ENCODE measurements around the gene ALG14. TPM values are rescaled to one million over a fixed set of nuclear protein-coding genes. Genes with fewer than 3 reads are reported as not detected.

Gene ALG14
- total RNA-seq, 2 experiments from 2014 or later, result 2.5 to 2.9 TPM

DNA sequence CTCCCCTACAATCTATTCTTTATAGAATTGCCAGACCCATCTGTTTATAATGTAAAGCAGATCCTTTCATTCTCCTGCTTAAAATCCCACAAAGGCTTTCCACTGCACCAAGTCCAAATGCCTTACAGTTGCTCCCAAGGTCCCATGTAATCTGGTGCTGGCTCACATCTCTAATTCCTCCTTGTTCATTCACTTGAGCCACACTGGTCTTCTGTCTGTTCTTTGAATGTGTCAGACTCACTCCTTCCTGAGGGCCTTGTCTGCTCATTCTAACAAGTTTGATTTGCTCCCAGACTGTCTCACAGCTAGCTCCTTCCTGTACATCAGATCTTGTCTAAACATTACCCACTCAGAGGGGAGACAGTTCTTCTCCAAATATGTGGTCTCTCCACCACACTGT lies 38.9 kb downstream of the ALG14 start:
- CTCF ChIA-PET, result interaction anchor here (1.2 to 1.6 kb wide), 2 partner anchors 10 to 19 kb away, joined by 3 to 5 read pairs; no protein-coding TSS in a partner anchor
- ATAC-seq (no peak), DNase-seq (no peak)
- TF ChIP-seq, protein P1, sequence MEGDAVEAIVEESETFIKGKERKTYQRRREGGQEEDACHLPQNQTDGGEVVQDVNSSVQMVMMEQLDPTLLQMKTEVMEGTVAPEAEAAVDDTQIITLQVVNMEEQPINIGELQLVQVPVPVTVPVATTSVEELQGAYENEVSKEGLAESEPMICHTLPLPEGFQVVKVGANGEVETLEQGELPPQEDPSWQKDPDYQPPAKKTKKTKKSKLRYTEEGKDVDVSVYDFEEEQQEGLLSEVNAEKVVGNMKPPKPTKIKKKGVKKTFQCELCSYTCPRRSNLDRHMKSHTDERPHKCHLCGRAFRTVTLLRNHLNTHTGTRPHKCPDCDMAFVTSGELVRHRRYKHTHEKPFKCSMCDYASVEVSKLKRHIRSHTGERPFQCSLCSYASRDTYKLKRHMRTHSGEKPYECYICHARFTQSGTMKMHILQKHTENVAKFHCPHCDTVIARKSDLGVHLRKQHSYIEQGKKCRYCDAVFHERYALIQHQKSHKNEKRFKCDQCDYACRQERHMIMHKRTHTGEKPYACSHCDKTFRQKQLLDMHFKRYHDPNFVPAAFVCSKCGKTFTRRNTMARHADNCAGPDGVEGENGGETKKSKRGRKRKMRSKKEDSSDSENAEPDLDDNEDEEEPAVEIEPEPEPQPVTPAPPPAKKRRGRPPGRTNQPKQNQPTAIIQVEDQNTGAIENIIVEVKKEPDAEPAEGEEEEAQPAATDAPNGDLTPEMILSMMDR (IDR thresholded peaks at IDR 0.05), result no peak
- Mint-ChIP-seq H3K4me1 (ENCODE audit: low read depth) (peaks cover 2% of the 10 kb centered on the region), H3K4me3 (no peak overlapping the region), H3K36me3 (ENCODE audit: low read depth) (peaks cover 3% of the 10 kb centered on the region), H3K9me3 (peaks cover 8% of the 10 kb centered on the region), H3K27ac (no peak overlapping the region), H3K27me3 (no peaks in the 10 kb centered on the region)
- POLR2A ChIA-PET, result no interaction called here
- intact Hi-C loops (cut with micrococcal nuclease), result no loop called here

- intact Hi-C loops (cut with micrococcal nuclease), result no loop called here
- Mint-ChIP-seq H3K27ac (no peak overlapping the region), H3K4me1 (ENCODE audit: low read depth) (peaks cover 2% of the 10 kb centered on the region), H3K4me3 (no peak overlapping the region), H3K9me3 (peaks cover 10% of the 10 kb centered on the region), H3K36me3 (ENCODE audit: low read depth) (peaks cover 14% of the 10 kb centered on the region), H3K27me3 (no peaks in the 10 kb centered on the region)
- TF ChIP-seq, protein P1 (IDR thresholded peaks at IDR 0.05), result no peak
- POLR2A ChIA-PET, result no interaction called here
- CTCF ChIA-PET, result interaction anchor here (2.8 kb wide), 1 partner anchor 14 kb away, joined by 8 read pairs; no protein-coding TSS in a partner anchor
- ATAC-seq, result no peak
- no peak for DNase-seq
These were observed 43.2 kb downstream of the ALG14 start for GRCh38 chr1:95029532-95029931.

DNA sequence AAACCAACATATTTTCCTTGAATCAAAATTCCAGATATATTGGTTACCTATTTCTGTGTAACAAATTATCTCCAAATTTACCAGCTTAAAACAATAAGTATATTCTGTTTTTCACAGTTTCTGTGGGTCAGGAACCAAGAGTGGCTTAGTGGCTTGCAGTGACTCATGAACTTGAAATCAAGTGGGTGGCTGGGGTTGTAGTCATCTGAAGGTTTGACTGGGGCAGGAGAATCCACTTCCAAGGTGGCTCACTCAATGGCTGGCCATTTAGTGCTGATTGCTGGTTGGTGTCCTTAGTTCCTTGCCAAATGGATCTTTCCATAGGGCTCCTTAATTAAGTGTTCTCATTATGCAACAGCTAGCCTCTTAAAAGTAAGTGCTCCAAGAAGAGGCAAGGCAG lies 43.8 kb downstream of the ALG14 start:
- peaks cover 15% of the 10 kb centered on the region for H3K36me3 Mint-ChIP-seq (ENCODE audit: low read depth)
- no peaks in the 10 kb centered on the region for H3K27me3 Mint-ChIP-seq
- no peak overlapping the region for H3K4me3 Mint-ChIP-seq
- TF ChIP-seq, protein P1 (IDR thresholded peaks at IDR 0.05), result no peak
- peaks cover 10% of the 10 kb centered on the region for H3K9me3 Mint-ChIP-seq
- DNase-seq, result no peak
- intact Hi-C loops (cut with micrococcal nuclease), result no loop called here
- ATAC-seq, result no peak
- H3K4me1 Mint-ChIP-seq (ENCODE audit: low read depth), result peaks cover 2% of the 10 kb centered on the region
- CTCF ChIA-PET, result interaction anchor here (2.8 kb wide), 1 partner anchor 14 kb away, joined by 8 read pairs; no protein-coding TSS in a partner anchor
- POLR2A ChIA-PET, result interaction anchor here (0.8 kb wide), 1 partner anchor 79 kb away, joined by 3 read pairs; no protein-coding TSS in a partner anchor
- H3K27ac Mint-ChIP-seq, result no peak overlapping the region

GRCh38 chr1:95027046-95027445 lies 45.7 kb downstream of the ALG14 start:
- DNase-seq, result no peak
- TF ChIP-seq, protein P1 (IDR thresholded peaks at IDR 0.05), result no peak
- Mint-ChIP-seq H3K36me3 (ENCODE audit: low read depth) (peaks cover 15% of the 10 kb centered on the region), H3K4me1 (ENCODE audit: low read depth) (peaks cover 2% of the 10 kb centered on the region), H3K4me3 (no peak overlapping the region), H3K27me3 (no peaks in the 10 kb centered on the region), H3K27ac (no peak overlapping the region), H3K9me3 (peaks cover 10% of the 10 kb centered on the region)
- intact Hi-C loops (cut with micrococcal nuclease), result no loop called here
- ChIA-PET POLR2A (no interaction called here), CTCF (no interaction called here)
- no peak for ATAC-seq

DNA sequence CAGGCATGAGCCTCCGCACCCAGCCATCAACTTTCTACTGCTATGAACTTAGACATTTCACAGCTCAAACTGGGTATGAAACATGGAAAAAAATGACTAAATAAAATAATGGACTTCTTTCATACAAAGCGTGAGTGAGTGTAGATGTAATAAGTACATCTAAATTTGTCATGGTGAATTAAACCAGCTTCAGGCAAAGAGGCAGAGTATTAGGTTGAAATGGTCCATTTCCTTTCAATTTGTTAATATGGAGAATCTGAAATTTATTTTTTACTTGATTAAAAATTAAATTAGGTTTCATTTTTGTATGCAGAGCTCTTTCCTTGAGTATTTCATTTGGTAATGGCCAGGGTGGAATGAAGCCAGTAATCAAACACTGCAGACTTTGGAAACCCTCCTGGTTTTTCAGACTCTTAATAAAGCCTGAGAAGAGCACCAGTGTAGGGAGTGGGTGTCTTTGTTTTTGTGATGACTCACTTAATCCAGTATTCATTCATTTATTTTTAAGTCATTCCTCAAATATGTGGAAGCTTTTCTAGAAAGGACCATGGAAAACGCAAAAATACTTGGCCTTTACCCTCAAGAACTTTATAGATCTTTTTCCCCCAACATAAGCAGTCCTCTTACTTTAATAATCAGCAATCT lies 49.2 kb downstream of the ALG14 start:
- ChIA-PET CTCF (interaction anchor here (0.6 to 2.8 kb wide), 3 partner anchors 20 to 600 kb away, joined by 3 to 16 read pairs (median 3); no protein-coding TSS in a partner anchor), POLR2A (no interaction called here)
- ATAC-seq (no peak), DNase-seq (no peak)
- Mint-ChIP-seq H3K9me3 (peaks cover 3% of the 10 kb centered on the region), H3K4me1 (ENCODE audit: low read depth) (no peaks in the 10 kb centered on the region), H3K27me3 (no peaks in the 10 kb centered on the region), H3K4me3 (no peak overlapping the region), H3K36me3 (ENCODE audit: low read depth) (peaks cover 12% of the 10 kb centered on the region), H3K27ac (no peak overlapping the region)
- TF ChIP-seq, protein P1 (IDR thresholded peaks at IDR 0.05), result no peak
- intact Hi-C loops (cut with micrococcal nuclease), result no loop called here
